Epithelial cell of esophagus (primary cell): ENCODE data around the gene EPSTI1.

Experiments
- DNase-seq: peaks from one replicate; pipeline ENCODE4 v3.0.0; 2010; ENCODE audit warnings: low read depth
- H3K4me3 ChIP-seq: 2 replicates; pipeline ENCODE4 v1.5.1; 2011; ENCODE audit warnings: mild to moderate bottlenecking, low read length, control low read depth
- TF ChIP-seq, protein P1 (sequence below): IDR thresholded peaks from 2 replicates; pipeline ENCODE4 v1.5.1; 2011; ENCODE audit warnings: low read depth, mild to moderate bottlenecking, low read length, control low read depth, inconsistent platforms; ENCODE audit not compliant: insufficient read depth; ENCODE audit errors: missing control alignments

The EPSTI1 gene

GRCh38 chr13:42836930-42837690 is 154.9 kb downstream of the EPSTI1 start:
- H3K4me3 ChIP-seq, result no peak overlapping the region
- peak; percentile 27 for DNase-seq
- TF ChIP-seq, protein P1, sequence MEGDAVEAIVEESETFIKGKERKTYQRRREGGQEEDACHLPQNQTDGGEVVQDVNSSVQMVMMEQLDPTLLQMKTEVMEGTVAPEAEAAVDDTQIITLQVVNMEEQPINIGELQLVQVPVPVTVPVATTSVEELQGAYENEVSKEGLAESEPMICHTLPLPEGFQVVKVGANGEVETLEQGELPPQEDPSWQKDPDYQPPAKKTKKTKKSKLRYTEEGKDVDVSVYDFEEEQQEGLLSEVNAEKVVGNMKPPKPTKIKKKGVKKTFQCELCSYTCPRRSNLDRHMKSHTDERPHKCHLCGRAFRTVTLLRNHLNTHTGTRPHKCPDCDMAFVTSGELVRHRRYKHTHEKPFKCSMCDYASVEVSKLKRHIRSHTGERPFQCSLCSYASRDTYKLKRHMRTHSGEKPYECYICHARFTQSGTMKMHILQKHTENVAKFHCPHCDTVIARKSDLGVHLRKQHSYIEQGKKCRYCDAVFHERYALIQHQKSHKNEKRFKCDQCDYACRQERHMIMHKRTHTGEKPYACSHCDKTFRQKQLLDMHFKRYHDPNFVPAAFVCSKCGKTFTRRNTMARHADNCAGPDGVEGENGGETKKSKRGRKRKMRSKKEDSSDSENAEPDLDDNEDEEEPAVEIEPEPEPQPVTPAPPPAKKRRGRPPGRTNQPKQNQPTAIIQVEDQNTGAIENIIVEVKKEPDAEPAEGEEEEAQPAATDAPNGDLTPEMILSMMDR, result peak; percentile 52
